Neutrophil (primary cell): Measurements from ENCODE around the gene SP110.

Experiments
- H3K27ac ChIP-seq: fragments of 200-600 bp; sonication (generic); 2 replicates; pipeline ENCODE4 v1.5.1; 2016; ENCODE audit warnings: mild to moderate bottlenecking, moderate library complexity
- H3K27me3 ChIP-seq: fragments of 200-600 bp; sonication (generic); 2 replicates; pipeline ENCODE4 v1.6.0; 2016; ENCODE audit warnings: mild to moderate bottlenecking
- H3K36me3 ChIP-seq: fragments of 200-600 bp; sonication (generic); 2 replicates; pipeline ENCODE4 v1.5.1; 2017
- H3K4me1 ChIP-seq, 2 experiments: fragments of 200-600 bp in 1 of 2; sonication (generic) in 1 of 2; 1 replicate in 1 of 2; 2 replicates in 1 of 2; pipeline versions ENCODE4 v1.5.1 to v1.6.1; 2013 to 2016; ENCODE audit warnings: low read depth in 1 of 2, low read length in 1 of 2, mild to moderate bottlenecking in 1 of 2, moderate library complexity in 1 of 2; ENCODE audit not compliant: control insufficient read depth in 1 of 2, insufficient read depth in 1 of 2
- H3K4me3 ChIP-seq, 2 experiments: fragments of 200-600 bp in 1 of 2; sonication (generic) in 1 of 2; 1 replicate in 1 of 2; 2 replicates in 1 of 2; pipeline ENCODE4 v1.5.1; 2013 to 2016; ENCODE audit warnings: low read depth in 1 of 2, low read length in 1 of 2, mild to moderate bottlenecking in 1 of 2, moderate library complexity in 1 of 2
- H3K9me3 ChIP-seq: fragments of 200-600 bp; sonication (generic); 2 replicates; pipeline ENCODE4 v1.5.1; 2016
- TF ChIP-seq, protein P1 (sequence below): fragments of 200-600 bp; sonication (generic); IDR thresholded peaks from 2 replicates; pipeline ENCODE4 v1.5.1; 2016; ENCODE audit warnings: antibody characterized with exemption

Gene SP110

DNA sequence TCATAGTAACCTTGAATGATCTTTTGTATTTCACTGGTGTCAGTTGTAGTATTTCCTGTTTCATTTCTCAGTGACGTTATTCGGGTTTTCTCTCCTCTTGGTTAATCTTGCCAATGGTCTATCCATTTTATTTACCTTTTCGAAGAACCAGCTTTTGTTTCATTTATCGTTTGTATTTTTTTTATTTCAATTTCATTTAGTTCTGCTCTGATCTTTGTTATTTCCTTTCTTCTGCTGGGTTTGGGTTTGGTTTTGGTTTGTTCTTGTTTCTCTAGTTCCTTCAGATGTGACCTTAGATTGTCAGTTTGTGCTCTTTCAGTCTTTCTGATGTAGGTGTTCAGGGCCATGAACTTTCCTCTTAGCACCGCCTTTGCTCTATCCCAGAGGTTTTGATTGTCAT, 42.5 kb upstream of the SP110 start:
- TF ChIP-seq, protein P1, sequence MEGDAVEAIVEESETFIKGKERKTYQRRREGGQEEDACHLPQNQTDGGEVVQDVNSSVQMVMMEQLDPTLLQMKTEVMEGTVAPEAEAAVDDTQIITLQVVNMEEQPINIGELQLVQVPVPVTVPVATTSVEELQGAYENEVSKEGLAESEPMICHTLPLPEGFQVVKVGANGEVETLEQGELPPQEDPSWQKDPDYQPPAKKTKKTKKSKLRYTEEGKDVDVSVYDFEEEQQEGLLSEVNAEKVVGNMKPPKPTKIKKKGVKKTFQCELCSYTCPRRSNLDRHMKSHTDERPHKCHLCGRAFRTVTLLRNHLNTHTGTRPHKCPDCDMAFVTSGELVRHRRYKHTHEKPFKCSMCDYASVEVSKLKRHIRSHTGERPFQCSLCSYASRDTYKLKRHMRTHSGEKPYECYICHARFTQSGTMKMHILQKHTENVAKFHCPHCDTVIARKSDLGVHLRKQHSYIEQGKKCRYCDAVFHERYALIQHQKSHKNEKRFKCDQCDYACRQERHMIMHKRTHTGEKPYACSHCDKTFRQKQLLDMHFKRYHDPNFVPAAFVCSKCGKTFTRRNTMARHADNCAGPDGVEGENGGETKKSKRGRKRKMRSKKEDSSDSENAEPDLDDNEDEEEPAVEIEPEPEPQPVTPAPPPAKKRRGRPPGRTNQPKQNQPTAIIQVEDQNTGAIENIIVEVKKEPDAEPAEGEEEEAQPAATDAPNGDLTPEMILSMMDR, result no peak
- no peak overlapping the region for H3K27ac ChIP-seq

DNA sequence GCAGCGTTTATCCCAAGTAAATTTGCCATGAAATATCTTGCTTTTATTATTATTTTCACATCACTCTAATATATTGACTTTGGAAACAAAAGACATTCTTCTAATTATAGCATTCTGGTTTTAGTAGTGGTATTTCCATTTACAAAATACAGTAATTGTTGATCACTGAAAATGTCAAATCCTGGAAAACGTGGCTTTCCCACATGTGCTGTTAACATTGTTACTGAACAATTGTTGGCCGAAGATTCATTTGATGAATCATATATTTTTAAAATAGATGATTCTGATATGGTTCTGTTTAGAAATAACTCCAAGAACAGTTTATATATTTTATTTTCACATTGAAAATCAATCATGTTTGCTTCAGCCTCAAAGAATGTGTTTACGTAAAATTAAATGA, 38.7 kb upstream of the SP110 start:
- peaks cover 2% of the 10 kb centered on the region for H3K36me3 ChIP-seq
- H3K4me3 ChIP-seq, result no peak overlapping the region
- TF ChIP-seq, protein P1, result no peak

More for the DNA sequence above, 42.5 kb upstream of the SP110 start:
- Histone ChIP-seq H3K4me1 (no peaks in the 10 kb centered on the region), H3K36me3 (peaks cover 10% of the 10 kb centered on the region), H3K4me3 (no peak overlapping the region), H3K9me3 (no peaks in the 10 kb centered on the region), H3K27me3 (no peaks in the 10 kb centered on the region)

DNA sequence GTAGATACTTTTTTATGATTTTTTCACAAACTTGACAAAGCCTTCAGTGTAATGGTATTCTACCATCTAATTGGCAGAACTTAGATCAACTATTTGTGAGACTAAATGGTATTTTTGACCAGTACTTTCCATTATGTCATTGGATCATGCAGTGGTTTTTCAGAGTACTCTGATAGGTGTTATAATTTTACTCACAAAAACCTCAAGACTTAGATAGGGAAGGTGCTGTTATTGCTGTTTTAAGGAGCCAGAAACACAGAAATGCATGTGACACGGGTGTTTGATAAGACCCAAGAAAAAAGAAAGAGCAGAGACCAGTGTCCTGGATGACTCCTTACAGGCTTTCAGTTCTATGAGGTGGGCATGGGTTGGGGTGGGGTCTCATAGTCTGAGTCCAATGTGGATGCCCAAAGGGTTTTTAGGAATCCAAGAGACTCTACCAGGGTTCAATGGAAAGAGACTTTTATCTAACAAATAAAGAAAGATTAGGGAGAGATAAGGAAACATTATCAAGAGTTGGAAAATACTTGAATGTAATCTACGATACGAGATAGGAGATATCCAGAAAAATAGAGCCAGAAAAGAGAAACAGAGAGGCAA, 37.0 kb upstream of the SP110 start:
- Histone ChIP-seq H3K36me3 (peaks cover 4% of the 10 kb centered on the region), H3K4me3 (no peak overlapping the region), H3K27me3 (no peaks in the 10 kb centered on the region), H3K9me3 (no peaks in the 10 kb centered on the region), H3K27ac (no peak overlapping the region), H3K4me1 (no peaks in the 10 kb centered on the region)
- TF ChIP-seq, protein P1, result no peak

More for the DNA sequence above, 38.7 kb upstream of the SP110 start:
- no peaks in the 10 kb centered on the region for H3K27me3 ChIP-seq
- no peak overlapping the region for H3K27ac ChIP-seq
- no peaks in the 10 kb centered on the region for H3K9me3 ChIP-seq
- no peaks in the 10 kb centered on the region for H3K4me1 ChIP-seq

DNA sequence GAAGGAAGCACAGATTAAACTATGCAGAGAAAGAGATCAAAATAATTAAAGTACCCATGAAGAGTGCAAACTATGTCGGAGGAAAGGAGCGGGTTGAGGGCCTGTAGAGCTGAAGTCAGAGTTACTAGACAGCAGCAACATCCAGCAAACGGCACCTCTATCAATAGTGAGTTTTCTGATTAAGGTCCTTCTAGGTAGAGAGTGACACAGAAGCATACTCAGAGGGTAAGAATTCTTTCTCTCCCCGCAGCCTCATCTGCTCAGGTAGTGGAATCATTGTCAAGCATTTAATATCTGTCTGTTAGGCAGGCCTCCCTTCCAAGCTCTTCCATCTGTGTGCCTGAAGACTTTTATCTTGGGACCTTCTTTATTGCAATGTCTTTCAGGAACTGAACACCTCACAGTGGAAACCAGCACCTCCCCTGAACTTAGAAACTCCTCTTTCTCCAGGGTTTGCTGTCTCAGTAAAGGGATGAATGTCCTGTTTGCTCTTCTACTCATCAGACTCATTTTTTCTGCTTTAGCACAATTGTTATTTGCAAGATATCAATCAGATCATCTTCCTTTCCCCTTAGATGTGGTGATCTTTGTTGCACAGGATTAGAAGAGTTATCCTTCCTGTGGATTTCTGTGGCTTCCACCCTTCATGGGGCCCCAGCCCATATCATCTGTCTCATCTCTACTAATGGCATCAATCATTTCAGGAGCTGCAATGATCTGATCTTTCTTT, 34.5 kb upstream of the SP110 start:
- Histone ChIP-seq H3K27ac (no peak overlapping the region), H3K4me1 (no peaks in the 10 kb centered on the region), H3K4me3 (no peak overlapping the region), H3K9me3 (no peaks in the 10 kb centered on the region), H3K27me3 (no peaks in the 10 kb centered on the region), H3K36me3 (peaks cover 4% of the 10 kb centered on the region)
- TF ChIP-seq, protein P1, result no peak

DNA sequence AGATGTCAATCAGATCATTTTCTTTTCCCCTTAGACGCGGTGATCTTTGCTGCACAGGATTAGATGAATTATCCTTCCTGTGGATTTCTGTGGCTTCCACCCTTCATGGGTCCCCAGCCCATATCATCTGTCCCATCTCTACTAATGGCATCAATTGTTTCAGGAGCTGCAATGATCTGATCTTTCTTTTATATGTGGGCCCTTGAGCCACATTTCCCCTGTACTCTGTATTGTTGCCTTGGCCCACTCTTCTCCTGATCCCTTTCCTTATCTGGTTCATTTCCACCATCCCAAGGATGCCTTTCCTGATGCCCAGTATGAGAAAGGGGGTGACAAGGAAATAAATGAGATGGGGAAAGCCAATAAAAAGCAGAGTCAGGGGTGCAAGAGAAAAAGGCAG, 30.4 kb upstream of the SP110 start:
- Histone ChIP-seq H3K36me3 (peaks cover 19% of the 10 kb centered on the region), H3K27ac (no peak overlapping the region), H3K9me3 (no peaks in the 10 kb centered on the region), H3K27me3 (no peaks in the 10 kb centered on the region), H3K4me3 (no peak overlapping the region), H3K4me1 (peaks cover 17 to 20% of the 10 kb centered on the region in 2 experiments)
- TF ChIP-seq, protein P1, result no peak
